GM12864 (cell line): ENCODE results near the gene APBB2.

Experiments used
- DNase-seq: peaks from one replicate; pipeline ENCODE4 v3.0.0-alpha.2; 2011; ENCODE audit warnings: low read depth
- H3K4me3 ChIP-seq: 2 replicates; pipeline ENCODE4 v1.5.1; 2011; ENCODE audit warnings: mild to moderate bottlenecking, low read depth, low read length, control low read depth
- TF ChIP-seq, protein P1 (sequence below): IDR thresholded peaks from 2 replicates; pipeline ENCODE4 v1.5.1; 2011; ENCODE audit warnings: low read depth, mild to moderate bottlenecking, moderate library complexity, low read length, control low read depth, inconsistent platforms; ENCODE audit errors: missing control alignments

Gene APBB2

DNA sequence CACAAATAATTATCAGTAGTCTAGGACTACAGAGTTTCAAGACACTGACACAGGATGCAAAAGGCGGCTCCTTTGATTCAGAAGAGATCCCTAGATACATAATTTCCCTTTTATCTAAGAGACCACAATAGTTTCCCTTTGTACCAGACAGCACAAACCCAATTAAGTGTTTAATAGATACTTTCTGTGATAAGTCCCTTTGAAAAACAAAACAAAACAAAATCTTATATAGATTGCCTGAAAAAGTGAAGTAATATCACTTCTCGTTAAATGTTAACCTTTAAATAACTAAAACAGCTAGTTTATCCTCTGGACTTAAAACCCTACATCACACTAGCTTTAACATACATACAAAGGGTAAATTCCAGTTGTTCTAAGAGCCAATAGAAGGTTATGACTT is 49.9 kb downstream of the APBB2 start:
- DNase-seq, result no peak
- TF ChIP-seq, protein P1, sequence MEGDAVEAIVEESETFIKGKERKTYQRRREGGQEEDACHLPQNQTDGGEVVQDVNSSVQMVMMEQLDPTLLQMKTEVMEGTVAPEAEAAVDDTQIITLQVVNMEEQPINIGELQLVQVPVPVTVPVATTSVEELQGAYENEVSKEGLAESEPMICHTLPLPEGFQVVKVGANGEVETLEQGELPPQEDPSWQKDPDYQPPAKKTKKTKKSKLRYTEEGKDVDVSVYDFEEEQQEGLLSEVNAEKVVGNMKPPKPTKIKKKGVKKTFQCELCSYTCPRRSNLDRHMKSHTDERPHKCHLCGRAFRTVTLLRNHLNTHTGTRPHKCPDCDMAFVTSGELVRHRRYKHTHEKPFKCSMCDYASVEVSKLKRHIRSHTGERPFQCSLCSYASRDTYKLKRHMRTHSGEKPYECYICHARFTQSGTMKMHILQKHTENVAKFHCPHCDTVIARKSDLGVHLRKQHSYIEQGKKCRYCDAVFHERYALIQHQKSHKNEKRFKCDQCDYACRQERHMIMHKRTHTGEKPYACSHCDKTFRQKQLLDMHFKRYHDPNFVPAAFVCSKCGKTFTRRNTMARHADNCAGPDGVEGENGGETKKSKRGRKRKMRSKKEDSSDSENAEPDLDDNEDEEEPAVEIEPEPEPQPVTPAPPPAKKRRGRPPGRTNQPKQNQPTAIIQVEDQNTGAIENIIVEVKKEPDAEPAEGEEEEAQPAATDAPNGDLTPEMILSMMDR, result no peak
- no peak overlapping the region for H3K4me3 ChIP-seq

DNA sequence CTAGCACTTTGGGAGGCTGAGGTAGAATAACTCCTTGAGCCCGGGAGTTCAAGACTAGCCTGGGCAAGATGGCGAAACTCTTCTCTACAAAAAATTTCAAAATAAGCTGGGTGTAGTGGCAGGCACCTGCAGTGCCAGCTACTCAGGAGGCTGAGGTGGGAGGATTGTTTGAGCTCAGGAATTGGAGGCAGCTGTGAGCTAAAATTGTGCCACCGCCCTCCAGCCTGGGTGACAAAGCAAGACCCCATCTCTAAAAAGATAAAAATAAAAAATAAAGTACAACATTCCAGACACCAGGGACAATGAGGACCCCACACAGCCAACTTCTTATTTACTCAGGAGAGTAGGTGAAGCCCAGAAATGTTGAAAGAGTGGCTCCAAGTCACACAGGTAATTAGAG is 53.0 kb downstream of the APBB2 start:
- no peak overlapping the region for H3K4me3 ChIP-seq
- DNase-seq, result no peak
- TF ChIP-seq, protein P1, result no peak

DNA sequence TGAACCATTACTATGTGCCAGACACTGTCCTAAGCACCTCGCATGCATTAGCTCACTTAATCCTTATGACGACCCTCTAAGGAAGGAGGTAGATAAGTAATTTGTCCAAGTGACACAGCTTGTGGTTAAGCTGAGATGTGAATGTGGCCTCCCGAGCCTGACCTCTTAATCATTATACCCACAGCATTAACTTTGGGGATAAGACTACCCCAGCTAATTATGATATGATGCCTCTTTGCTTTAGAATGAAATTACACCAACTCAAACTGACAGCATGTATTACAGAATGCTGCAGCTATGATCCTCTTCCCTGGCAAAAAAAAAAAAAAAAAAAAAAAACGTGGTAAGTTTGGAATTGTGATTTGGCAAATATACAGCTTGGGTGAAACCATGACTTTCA is 53.5 kb downstream of the APBB2 start:
- TF ChIP-seq, protein P1, result no peak
- DNase-seq, result no peak
- no peak overlapping the region for H3K4me3 ChIP-seq

DNA sequence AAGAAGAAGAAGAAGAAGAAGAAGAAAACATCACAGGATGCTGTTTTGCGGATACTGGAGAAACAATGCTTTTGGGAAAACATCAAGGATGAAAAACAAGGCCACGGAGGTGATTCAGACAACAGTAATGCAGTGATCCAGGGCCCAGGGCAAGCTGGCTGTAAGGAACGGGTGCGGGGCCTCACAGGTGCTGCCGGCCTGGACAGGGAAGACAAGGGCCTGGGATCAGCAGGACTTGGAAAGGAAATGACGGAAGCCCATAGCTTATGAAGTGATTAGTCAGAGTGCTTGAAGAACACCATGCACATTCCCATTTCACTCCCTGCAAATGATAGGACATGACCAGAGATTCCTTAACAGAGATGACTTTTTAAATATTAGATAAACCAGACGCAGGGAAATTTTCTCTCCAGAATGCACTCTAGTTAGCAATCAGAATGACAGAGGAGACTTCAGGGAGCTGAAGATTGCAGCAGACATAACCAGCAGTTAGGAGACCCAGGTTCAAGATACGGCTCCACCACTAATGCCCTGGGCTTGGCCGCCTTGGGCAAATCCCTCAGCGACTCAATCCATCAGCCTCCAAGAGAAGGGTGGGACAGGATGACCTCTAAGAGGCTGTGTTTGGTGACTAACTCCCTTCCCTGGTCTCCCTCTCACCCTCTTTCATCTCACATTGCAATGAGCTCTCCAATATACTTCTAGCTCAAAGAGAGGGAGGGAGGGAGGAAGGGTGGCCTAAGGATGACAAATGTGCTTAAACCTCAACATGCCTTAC is 54.1 kb downstream of the APBB2 start:
- no peak overlapping the region for H3K4me3 ChIP-seq
- TF ChIP-seq, protein P1, result no peak
- DNase-seq, result no peak

DNA sequence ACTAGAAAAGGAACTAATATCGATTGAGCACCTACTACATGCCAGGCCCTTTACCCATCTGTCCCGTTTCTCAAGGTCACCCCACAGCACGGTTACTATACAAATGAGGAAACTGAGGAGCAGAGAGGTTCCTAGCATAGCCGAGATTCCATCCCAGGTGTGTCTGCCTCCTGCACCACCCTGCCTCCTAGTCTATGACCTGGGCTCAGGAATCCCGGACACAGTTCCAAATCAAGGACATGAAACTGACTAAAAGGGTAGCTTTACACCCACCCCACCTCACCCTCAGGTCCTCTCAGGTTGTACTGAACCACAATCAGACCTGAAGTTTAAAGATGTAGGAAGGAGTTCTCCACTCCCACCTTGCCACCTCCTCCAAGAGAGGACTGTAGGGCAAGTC is 55.6 kb downstream of the APBB2 start:
- no peak for DNase-seq
- no peak overlapping the region for H3K4me3 ChIP-seq
- TF ChIP-seq, protein P1, result no peak

DNA sequence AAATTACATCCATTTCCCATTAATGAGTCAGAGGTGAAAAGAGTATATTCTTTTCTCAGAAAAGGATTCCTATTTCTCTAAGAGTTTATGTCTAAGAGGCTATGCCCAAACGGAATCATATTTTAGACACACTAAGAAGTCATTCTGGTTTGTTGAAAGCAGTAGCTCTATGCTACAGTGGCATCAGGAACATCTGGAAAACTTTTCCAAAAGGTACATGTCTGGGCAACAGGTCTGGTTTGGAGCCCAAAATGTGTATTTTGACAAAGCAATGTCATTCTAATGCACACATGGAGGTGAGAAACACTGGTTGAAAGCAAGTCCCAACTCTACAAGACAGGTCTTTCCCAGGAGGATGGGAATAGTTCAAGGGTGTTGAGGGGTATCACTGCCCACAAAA is 56.1 kb downstream of the APBB2 start:
- no peak for DNase-seq
- TF ChIP-seq, protein P1, result no peak
- H3K4me3 ChIP-seq, result no peak overlapping the region

DNA sequence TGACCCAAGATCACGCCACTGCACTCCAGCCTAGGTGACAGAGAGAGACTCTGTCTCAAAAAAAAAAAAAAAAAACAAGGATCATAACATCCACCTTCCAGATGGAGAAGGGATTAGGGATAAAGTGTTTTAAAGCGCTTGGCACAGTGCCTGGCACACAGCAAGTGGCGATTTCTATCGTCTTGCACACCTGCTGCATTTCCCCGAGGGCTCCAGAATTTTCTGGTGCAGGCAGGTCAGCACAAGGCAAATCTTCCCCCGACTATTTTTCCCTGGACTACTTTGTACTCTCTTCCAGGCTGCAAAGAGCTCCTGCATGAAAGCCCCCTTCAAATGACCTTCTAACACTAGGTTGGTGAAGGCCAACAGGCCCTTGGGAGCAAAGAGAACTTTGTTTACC is 57.3 kb downstream of the APBB2 start:
- TF ChIP-seq, protein P1, result no peak

More for the DNA sequence above, 57.3 kb downstream of the APBB2 start:
- H3K4me3 ChIP-seq, result no peak overlapping the region
- no peak for DNase-seq
